Endothelial cell of umbilical vein (primary cell): ENCODE data around the gene AFAP1L2. TPM values are rescaled to one million over a fixed set of nuclear protein-coding genes. Genes with fewer than 3 reads are reported as not detected.

Experiments used
- BruUV-seq: library from RNA; stranded (reverse); fragments of 400-500 nt; replicated peaks from 2 replicates; lab custom pipeline; 2021; lab: Mats Ljungman, UMichigan
- CTCF ChIA-PET: fragments of 300-600, 350-600 bp; sonication (Branson Sonifier 250); formaldehyde crosslinking; loops from one replicate; lab custom pipeline; 2021; ENCODE audit warnings: antibody characterized with exemption, inconsistent platforms; lab: Charles Lee
- POLR2A ChIA-PET: fragments of 300-600, 350-600 bp; sonication (Branson Sonifier 250); formaldehyde crosslinking; loops from one replicate; lab custom pipeline; 2021; ENCODE audit warnings: antibody characterized with exemption, inconsistent platforms; lab: Charles Lee
- DNase-seq: peaks from one replicate; pipeline ENCODE4 v3.0.0-alpha.2; 2011; ENCODE audit warnings: low read depth, low spot score
- FAIRE-seq: peaks from 2 replicates; lab custom pipeline; 2011; peaks lifted over from hg19 to GRCh38; lab: Jason Lieb, UNC
- H2AFZ ChIP-seq: 2 replicates; pipeline ENCODE4 v1.6.0; 2012; ENCODE audit warnings: low read depth, low read length, control low read depth, inconsistent platforms
- H3K27ac ChIP-seq: 2 replicates; pipeline ENCODE4 v1.5.1; 2011; ENCODE audit warnings: low read depth, mild to moderate bottlenecking, control low read depth, low read length, moderate library complexity; ENCODE audit not compliant: insufficient read depth
- H3K27me3 ChIP-seq, 2 experiments: 2 replicates each; pipeline versions ENCODE4 v1.6.0 to v1.6.1; 2011; ENCODE audit warnings: low read length in 2 of 2, mixed read lengths in 1 of 2; ENCODE audit not compliant: control insufficient read depth in 2 of 2, insufficient read depth in 2 of 2
- H3K36me3 ChIP-seq, 2 experiments: 2 replicates in 1 of 2; 3 replicates in 1 of 2; pipeline ENCODE4 v1.5.1; 2011; ENCODE audit warnings: low read length in 2 of 2, mild to moderate bottlenecking in 1 of 2, moderate library complexity in 1 of 2; ENCODE audit not compliant: control insufficient read depth in 2 of 2, insufficient read depth in 2 of 2; ENCODE audit errors: extremely low read depth in 1 of 2
- H3K4me1 ChIP-seq: 3 replicates; pipeline ENCODE4 v1.5.1; 2011; ENCODE audit warnings: mild to moderate bottlenecking, low read length; ENCODE audit not compliant: control insufficient read depth, insufficient read depth; ENCODE audit errors: extremely low read depth
- H3K4me2 ChIP-seq: 2 replicates; pipeline ENCODE4 v1.6.1; 2011; ENCODE audit warnings: low read length, control low read depth, mixed read lengths; ENCODE audit not compliant: insufficient read depth
- H3K4me3 ChIP-seq, 3 experiments: fragments of 200-600 bp in 1 of 3; sonication (generic), shearing (Covaris generic) in 1 of 3; replicated peaks in 1 of 3; 2 replicates each; pipeline ENCODE4 v1.5.1; 2011 to 2016; ENCODE audit warnings: control low read depth in 3 of 3, low read length in 3 of 3, mild to moderate bottlenecking in 2 of 3, inconsistent platforms in 1 of 3, low read depth in 1 of 3, moderate library complexity in 1 of 3; ENCODE audit not compliant: insufficient read depth in 1 of 3
- H3K79me2 ChIP-seq: 2 replicates; pipeline ENCODE4 v1.6.0; 2012; ENCODE audit warnings: low read length, inconsistent platforms; ENCODE audit not compliant: control insufficient read depth, insufficient read depth
- H3K9ac ChIP-seq: replicated peaks from 2 replicates; pipeline ENCODE3; 2011; ENCODE audit warnings: low read length, control low read depth; ENCODE audit not compliant: insufficient read depth; ENCODE audit errors: extremely low read depth
- H3K9me1 ChIP-seq: replicated peaks from 3 replicates; pipeline ENCODE4 v1.6.0; 2011; ENCODE audit warnings: mild to moderate bottlenecking, low read length; ENCODE audit not compliant: control insufficient read depth, insufficient read depth; ENCODE audit errors: extremely low read depth
- H3K9me3 ChIP-seq: replicated peaks from 2 replicates; pipeline ENCODE4 v1.5.1; 2012; ENCODE audit warnings: low read length, inconsistent platforms; ENCODE audit not compliant: control insufficient read depth, insufficient read depth
- H4K20me1 ChIP-seq: replicated peaks from 2 replicates; pipeline ENCODE3; 2011; ENCODE audit warnings: mild to moderate bottlenecking, low read length; ENCODE audit not compliant: control insufficient read depth, insufficient read depth; ENCODE audit errors: extremely low read depth
- CTCF ChIP-seq, 2 donors: IDR thresholded peaks; 1 replicate in 1 of 2; 2 replicates in 1 of 2; pipeline ENCODE4 v1.5.1; 2011; ENCODE audit warnings: low read length in 2 of 2, mild to moderate bottlenecking in 2 of 2, moderate library complexity in 2 of 2, control low read depth in 1 of 2, inconsistent platforms in 1 of 2, low read depth in 1 of 2; ENCODE audit not compliant: insufficient read depth in 1 of 2; ENCODE audit errors: extremely low read depth in 1 of 2
- EZH2 ChIP-seq: IDR thresholded peaks from 2 replicates; pipeline ENCODE4 v1.6.1; 2012; ENCODE audit warnings: borderline replicate concordance, low read depth, mild to moderate bottlenecking, moderate library complexity, low read length, inconsistent platforms; ENCODE audit not compliant: severe bottlenecking
- FOS ChIP-seq: IDR thresholded peaks from 2 replicates; pipeline ENCODE4 v1.6.1; 2011; ENCODE audit warnings: mild to moderate bottlenecking, low read length, moderate library complexity, borderline replicate concordance; ENCODE audit not compliant: insufficient read depth
- GATA2 ChIP-seq: IDR thresholded peaks from 2 replicates; pipeline ENCODE4 v1.7.0; 2011; ENCODE audit warnings: low read depth, mild to moderate bottlenecking, moderate library complexity, mixed read lengths, low read length; ENCODE audit not compliant: insufficient read length, insufficient read depth
- JUN ChIP-seq: IDR thresholded peaks from 2 replicates; pipeline ENCODE4 v1.6.1; 2011; ENCODE audit warnings: borderline replicate concordance, low read depth; ENCODE audit not compliant: insufficient read length, insufficient read depth
- MYC ChIP-seq: IDR thresholded peaks from one replicate; pipeline ENCODE4 v1.6.1; 2011; ENCODE audit warnings: mild to moderate bottlenecking, low read depth, low read length
- POLR2A ChIP-seq: IDR thresholded peaks from 2 replicates; pipeline ENCODE4 v1.6.1; 2012; ENCODE audit warnings: low read depth, mild to moderate bottlenecking, control low read depth, low read length
- POLR2AphosphoS5 ChIP-seq: IDR thresholded peaks from 2 replicates; pipeline ENCODE4 v1.6.1; 2012; ENCODE audit warnings: low read depth, mild to moderate bottlenecking, control low read depth, low read length, moderate library complexity; ENCODE audit not compliant: insufficient read depth
- dilution Hi-C: fragments of 300-500 bp; cut with MboI; formaldehyde crosslinking; loops from one replicate; pipeline ENCODE4 v1.15.0; 2019; ENCODE audit warnings: low sequenced_read_pairs; ENCODE audit not compliant: extremely low pct_ligation_motif_present
- intact Hi-C: fragments of 100-400 bp; cut with micrococcal nuclease; formaldehyde crosslinking; loops from one replicate; pipeline ENCODE4 v1.10.0; 2022
- polyA plus RNA-seq, 4 experiments: library from polyadenylated mRNA; depleted of rRNA in 3 of 4; stranded (reverse) in 3 of 4; unstranded in 1 of 4; fragments of >200 nt; gene quantifications; 2 replicates each; pipeline versions ENCODE4 v1.2.1 to v1.2.3, GENCODE V29; 2011 to 2012; ENCODE audit warnings: missing spikeins in 1 of 4
- total RNA-seq: library from RNA; stranded (reverse); gene quantifications from 2 replicates; pipeline ENCODE4 v1.2.3, GENCODE V29; 2021
- TF ChIP-seq, protein P1 (sequence below): IDR thresholded peaks from 2 replicates; pipeline ENCODE4 v1.6.1; 2011; ENCODE audit not compliant: insufficient read depth, insufficient read length

Gene AFAP1L2
- total and polyA plus RNA-seq, 2 donors (not counting 3 experiments of a cell fraction or from before 2014, with no cell fraction given): 0.90 to 4.1 TPM

GRCh38 chr10:114406455-114406854 lies 2.2 kb upstream of the AFAP1L2 start:
- no TSS peak for BruUV-seq

More at GRCh38 chr10:114406455-114406854, 2.2 kb upstream of the AFAP1L2 start:
- ChIA-PET CTCF (no interaction called here), POLR2A (no interaction called here)
- H4K20me1 ChIP-seq: no peaks in the 10 kb centered on the region
- H3K4me1 ChIP-seq: peaks cover 5% of the 10 kb centered on the region
- H3K9ac ChIP-seq: no peak overlapping the region
- FAIRE-seq (no peak), DNase-seq (no peak)
- TF ChIP-seq MYC (no peak), EZH2 (no peak), POLR2A (no peak), JUN (no peak), FOS (no peak), POLR2AphosphoS5 (no peak), GATA2 (no peak), CTCF (IDR thresholded peaks at IDR 0.05; ENCODE audit: extremely low read depth in 1 of 2, insufficient read depth in 1 of 2, low read depth in 1 of 2, low read length in 2 of 2) (no peak)
- TF ChIP-seq, protein P1, sequence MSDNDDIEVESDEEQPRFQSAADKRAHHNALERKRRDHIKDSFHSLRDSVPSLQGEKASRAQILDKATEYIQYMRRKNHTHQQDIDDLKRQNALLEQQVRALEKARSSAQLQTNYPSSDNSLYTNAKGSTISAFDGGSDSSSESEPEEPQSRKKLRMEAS: no peak
- H3K4me3 ChIP-seq: no peak overlapping the region
- no peak overlapping the region for H3K4me2 ChIP-seq
- H3K36me3 ChIP-seq: no peaks in the 10 kb centered on the region
- H3K27me3 ChIP-seq: peaks cover 40 to 41% of the 10 kb centered on the region in 2 experiments
- H3K27ac ChIP-seq: no peak overlapping the region
- dilution Hi-C loops: no loop called here
- H3K9me3 ChIP-seq: no peaks in the 10 kb centered on the region
- H3K79me2 ChIP-seq: no peaks in the 10 kb centered on the region
- H3K9me1 ChIP-seq: no peaks in the 10 kb centered on the region
- H2AFZ ChIP-seq: no peak overlapping the region
- intact Hi-C loops: no loop called here
